ENCODE results near the gene CCL11. TPM values are rescaled to one million over a fixed set of nuclear protein-coding genes. Genes with fewer than 3 reads are reported as not detected.

The CCL11 gene
- polyA plus RNA-seq, 1 of the 3 experiments (the other 2 are of a cell fraction): not detected

DNA sequence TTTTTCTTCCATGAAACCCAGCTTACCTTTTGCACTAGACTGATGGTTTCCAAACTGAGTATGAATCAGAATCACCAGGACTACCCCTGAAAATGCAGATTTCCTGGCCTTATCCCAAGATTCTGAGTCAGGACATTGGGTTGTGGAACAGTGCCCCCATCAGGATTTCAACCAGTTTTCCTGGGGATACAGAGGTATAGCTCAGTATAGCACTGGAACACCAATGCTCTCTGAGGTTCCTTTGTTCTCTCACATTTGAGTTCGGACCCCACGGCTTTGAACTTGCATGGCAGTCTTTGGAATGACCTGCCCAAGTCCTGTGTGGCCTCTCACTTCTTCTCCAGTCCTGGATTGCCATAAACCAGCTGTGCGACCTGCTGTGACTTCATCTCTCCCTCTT lies 20.9 kb downstream of the CCL11 start (continued):
- TF ChIP-seq NFIC (IDR thresholded peaks at IDR 0.05; ENCODE audit: borderline replicate concordance) (peak; percentile 69), SIN3A (IDR thresholded peaks at IDR 0.05; ENCODE audit: borderline replicate concordance, low read depth, low read length) (no peak), RFX5 (IDR thresholded peaks at IDR 0.05; ENCODE audit: low read length) (no peak), RCOR1 (IDR thresholded peaks at IDR 0.05; ENCODE audit: low read length) (no peak), FOXJ3 (CRISPR knock-in tag; IDR thresholded peaks at IDR 0.05) (no peak), GABPA (IDR thresholded peaks at IDR 0.05; ENCODE audit: low read depth) (no peak), TEAD4 (IDR thresholded peaks at IDR 0.05; ENCODE audit: borderline replicate concordance, insufficient read depth) (no peak), FOSL2 (IDR thresholded peaks at IDR 0.05; ENCODE audit: borderline replicate concordance, low read depth) (peak; percentile 51; the same call in 1 of the 2 replicates), MEF2A (IDR thresholded peaks at IDR 0.05; ENCODE audit: borderline replicate concordance, low read depth) (no peak), POLR2AphosphoS5 (IDR thresholded peaks at IDR 0.05; ENCODE audit: low read depth, low read length) (no peak), TAF1 (IDR thresholded peaks at IDR 0.05; ENCODE audit: borderline replicate concordance, low read depth, low read length) (no peak)

DNA sequence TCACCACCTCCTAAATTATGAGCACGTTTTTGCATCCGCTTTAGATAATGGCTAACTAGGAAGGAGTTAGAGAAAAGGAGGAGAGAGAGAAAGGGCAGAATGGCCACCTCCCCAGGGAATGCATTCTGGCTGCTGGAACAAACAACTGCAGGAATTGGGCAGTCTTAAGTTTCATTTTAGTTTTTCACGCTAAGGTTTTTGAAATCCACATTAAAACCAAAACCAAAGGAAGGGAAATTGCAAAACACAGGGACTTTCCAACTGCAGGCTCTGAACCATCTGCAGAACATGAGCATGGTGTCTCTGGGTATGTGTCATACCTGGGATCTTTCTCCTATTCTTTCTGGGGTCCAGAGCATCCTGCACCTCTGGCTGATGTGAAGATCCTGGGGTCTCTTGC lies 21.6 kb downstream of the CCL11 start:
- no peak overlapping the region for H3K9ac ChIP-seq
- no peak overlapping the region for H3K27ac ChIP-seq (ENCODE audit: low read depth in 2 of 2, low read length in 1 of 2)
- CTCF ChIA-PET: interaction anchor here (0.7 to 3.0 kb wide), 8 partner anchors 18 to 111 kb away, joined by 3 to 17 read pairs (median 4); no protein-coding TSS in a partner anchor

More for the DNA sequence above, 21.6 kb downstream of the CCL11 start:
- no peaks in the 10 kb centered on the region for H3K9me2 ChIP-seq
- no peaks in the 10 kb centered on the region for H3K27me3 ChIP-seq (ENCODE audit: insufficient read depth)
- no peaks in the 10 kb centered on the region for H3K79me2 ChIP-seq (ENCODE audit: insufficient read depth)
- H3K4me3 ChIP-seq (ENCODE audit: low read depth in 2 of 2, low read length in 1 of 2): no peak overlapping the region
- no peak overlapping the region for H2AFZ ChIP-seq (ENCODE audit: low read depth)
- no peaks in the 10 kb centered on the region for H3K9me3 ChIP-seq
- H3K4me1 ChIP-seq (ENCODE audit: control insufficient read depth in 1 of 2, insufficient read depth in 2 of 2, low read depth in 1 of 2, low read length in 1 of 2): no peaks in the 10 kb centered on the region
- no peaks in the 10 kb centered on the region for H4K20me1 ChIP-seq (ENCODE audit: insufficient read depth)
- H3F3A ChIP-seq (replicated peaks; ENCODE audit: insufficient read depth): no peaks in the 10 kb centered on the region
- TF ChIP-seq, protein P1, sequence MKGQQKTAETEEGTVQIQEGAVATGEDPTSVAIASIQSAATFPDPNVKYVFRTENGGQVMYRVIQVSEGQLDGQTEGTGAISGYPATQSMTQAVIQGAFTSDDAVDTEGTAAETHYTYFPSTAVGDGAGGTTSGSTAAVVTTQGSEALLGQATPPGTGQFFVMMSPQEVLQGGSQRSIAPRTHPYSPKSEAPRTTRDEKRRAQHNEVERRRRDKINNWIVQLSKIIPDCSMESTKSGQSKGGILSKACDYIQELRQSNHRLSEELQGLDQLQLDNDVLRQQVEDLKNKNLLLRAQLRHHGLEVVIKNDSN (IDR thresholded peaks at IDR 0.05; ENCODE audit: borderline replicate concordance, low read depth): no peak
- TF ChIP-seq, protein P2, sequence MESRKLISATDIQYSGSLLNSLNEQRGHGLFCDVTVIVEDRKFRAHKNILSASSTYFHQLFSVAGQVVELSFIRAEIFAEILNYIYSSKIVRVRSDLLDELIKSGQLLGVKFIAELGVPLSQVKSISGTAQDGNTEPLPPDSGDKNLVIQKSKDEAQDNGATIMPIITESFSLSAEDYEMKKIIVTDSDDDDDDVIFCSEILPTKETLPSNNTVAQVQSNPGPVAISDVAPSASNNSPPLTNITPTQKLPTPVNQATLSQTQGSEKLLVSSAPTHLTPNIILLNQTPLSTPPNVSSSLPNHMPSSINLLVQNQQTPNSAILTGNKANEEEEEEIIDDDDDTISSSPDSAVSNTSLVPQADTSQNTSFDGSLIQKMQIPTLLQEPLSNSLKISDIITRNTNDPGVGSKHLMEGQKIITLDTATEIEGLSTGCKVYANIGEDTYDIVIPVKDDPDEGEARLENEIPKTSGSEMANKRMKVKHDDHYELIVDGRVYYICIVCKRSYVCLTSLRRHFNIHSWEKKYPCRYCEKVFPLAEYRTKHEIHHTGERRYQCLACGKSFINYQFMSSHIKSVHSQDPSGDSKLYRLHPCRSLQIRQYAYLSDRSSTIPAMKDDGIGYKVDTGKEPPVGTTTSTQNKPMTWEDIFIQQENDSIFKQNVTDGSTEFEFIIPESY (IDR thresholded peaks at IDR 0.05; ENCODE audit: borderline replicate concordance, low read depth): no peak
- TF ChIP-seq, protein P3, sequence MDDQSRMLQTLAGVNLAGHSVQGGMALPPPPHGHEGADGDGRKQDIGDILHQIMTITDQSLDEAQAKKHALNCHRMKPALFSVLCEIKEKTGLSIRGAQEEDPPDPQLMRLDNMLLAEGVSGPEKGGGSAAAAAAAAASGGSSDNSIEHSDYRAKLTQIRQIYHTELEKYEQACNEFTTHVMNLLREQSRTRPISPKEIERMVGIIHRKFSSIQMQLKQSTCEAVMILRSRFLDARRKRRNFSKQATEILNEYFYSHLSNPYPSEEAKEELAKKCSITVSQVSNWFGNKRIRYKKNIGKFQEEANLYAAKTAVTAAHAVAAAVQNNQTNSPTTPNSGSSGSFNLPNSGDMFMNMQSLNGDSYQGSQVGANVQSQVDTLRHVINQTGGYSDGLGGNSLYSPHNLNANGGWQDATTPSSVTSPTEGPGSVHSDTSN (IDR thresholded peaks at IDR 0.05): no peak
- TF ChIP-seq, protein P4, sequence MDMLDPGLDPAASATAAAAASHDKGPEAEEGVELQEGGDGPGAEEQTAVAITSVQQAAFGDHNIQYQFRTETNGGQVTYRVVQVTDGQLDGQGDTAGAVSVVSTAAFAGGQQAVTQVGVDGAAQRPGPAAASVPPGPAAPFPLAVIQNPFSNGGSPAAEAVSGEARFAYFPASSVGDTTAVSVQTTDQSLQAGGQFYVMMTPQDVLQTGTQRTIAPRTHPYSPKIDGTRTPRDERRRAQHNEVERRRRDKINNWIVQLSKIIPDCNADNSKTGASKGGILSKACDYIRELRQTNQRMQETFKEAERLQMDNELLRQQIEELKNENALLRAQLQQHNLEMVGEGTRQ (IDR thresholded peaks at IDR 0.05; ENCODE audit: borderline replicate concordance, low read depth, low read length): no peak
- no peak for TF ChIP-seq GABPA (IDR thresholded peaks at IDR 0.05; ENCODE audit: low read depth)
- no peak for TF ChIP-seq RCOR1 (IDR thresholded peaks at IDR 0.05; ENCODE audit: low read length)
- TF ChIP-seq POLR2AphosphoS5 (IDR thresholded peaks at IDR 0.05; ENCODE audit: low read depth, low read length): no peak
- no peak overlapping the region for H3K4me2 ChIP-seq
- H3K36me3 ChIP-seq (replicated peaks in 1 of 2; ENCODE audit: control insufficient read depth in 1 of 2, insufficient read depth in 2 of 2, low read length in 1 of 2): no peaks in the 10 kb centered on the region
- POLR2A ChIA-PET: no interaction called here
- WGBS (ENCODE audit: low lambda C conversion rate): 22% methylated on average over 3 of the region's 3 CpGs
- DNase-seq: no peak

All from SK-N-SH (cell line).